LHCN-M2 (cell line): ENCODE data around the gene GNB2. TPM values are rescaled to one million over a fixed set of nuclear protein-coding genes. Genes with fewer than 3 reads are reported as not detected.

Experiments used
- DNase-seq: peaks from one replicate; pipeline ENCODE4 v3.0.0-alpha.2; 2012; ENCODE audit warnings: low read depth
- polyA plus RNA-seq: library from polyadenylated mRNA; unstranded; fragments of >200 nt; gene quantifications from one replicate; pipeline ENCODE4 v1.2.1, GENCODE V29; 2012; ENCODE audit warnings: missing spikeins
- total RNA-seq: library from RNA; depleted of rRNA; stranded (reverse); fragments of >200 nt; gene quantifications from 2 replicates; pipeline ENCODE4 v1.2.3, GENCODE V29; 2014; rRNA removed

The GNB2 gene
- 176 and 205 TPM in 2 replicates for total RNA-seq
- polyA plus RNA-seq, result 549 TPM

DNA sequence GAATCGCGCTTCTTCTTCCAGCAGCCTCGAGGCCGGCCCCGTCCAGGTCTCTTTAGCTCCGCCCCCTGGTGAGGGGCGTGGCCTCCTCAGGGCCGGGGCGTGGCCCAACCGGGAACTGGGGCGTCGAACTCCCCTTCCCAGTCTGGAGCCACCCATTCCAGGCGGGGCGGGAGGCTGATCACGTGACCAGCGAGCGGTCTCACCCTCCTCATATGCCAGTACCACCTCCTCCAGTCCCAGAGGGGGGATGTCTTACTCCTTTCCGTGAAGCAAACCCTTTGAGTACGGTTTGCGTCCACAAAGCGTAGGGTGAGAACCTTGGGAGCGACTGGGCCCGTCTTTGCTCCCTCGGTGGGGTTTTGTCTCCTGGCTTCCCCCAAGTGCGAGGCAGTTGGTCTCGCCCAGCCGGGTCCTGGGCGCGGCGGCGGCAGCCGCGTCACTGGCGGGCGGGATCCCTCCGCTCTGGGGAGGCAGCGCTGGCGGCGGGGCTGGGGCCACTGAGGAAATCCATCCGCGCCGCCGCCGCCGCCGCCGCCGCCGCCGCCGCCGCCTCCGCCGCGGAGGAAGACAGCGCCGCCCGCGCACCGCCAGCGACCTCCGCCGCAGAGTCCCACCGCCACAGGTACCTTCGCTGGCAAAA, at the start of gene GNB2:
TSS of gene GNB2 (plus strand) at position 439 of the 640 bp plus-strand sequence. CDS start 2,526 bp downstream, outside the sequence.
- peak; percentile 99 for DNase-seq

DNA sequence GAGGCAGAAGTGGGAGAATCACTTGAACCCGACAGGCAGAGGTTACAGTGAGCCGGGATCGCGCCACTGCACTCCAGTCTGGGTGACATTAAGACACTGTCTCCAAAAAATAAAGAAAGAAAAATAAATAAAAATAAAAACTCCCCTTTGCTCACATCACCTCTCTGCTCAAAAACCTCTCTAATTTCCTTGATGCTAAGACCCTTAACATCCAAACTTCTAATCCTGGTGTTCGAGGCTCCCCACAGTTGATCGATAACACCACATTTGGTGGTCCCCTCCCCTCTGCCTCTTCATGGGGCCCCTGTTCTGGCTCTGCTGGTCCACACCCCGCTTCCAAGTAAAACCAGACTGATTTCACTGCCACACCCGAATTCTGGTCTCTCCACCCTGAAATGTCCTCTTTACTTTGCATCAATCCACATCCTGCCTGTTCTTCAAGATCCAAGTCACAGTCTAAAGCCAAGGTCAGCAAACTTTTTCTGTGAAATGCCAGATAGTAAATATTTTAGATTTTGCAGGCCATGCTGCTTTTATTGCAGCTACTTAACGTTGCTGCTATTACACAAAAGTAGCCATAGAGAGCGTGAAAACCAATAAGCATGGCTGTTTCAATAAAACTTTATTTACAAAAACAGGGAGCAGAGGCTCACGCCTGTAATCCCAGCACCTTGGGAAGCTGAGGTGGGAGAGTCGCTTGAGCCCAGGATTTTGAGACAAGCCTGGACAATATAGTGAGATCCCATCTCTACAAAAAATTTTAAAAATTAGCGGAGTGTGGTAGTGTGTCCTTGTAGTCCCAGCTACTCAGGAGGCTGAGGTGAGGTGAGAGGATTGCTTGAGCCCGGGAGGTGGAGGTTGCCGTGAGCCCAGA, 49.4 kb upstream of the GNB2 start:
- no peak for DNase-seq

GRCh38 chr7:100626055-100626454, 47.5 kb upstream of the GNB2 start:
- DNase-seq, result no peak

DNA sequence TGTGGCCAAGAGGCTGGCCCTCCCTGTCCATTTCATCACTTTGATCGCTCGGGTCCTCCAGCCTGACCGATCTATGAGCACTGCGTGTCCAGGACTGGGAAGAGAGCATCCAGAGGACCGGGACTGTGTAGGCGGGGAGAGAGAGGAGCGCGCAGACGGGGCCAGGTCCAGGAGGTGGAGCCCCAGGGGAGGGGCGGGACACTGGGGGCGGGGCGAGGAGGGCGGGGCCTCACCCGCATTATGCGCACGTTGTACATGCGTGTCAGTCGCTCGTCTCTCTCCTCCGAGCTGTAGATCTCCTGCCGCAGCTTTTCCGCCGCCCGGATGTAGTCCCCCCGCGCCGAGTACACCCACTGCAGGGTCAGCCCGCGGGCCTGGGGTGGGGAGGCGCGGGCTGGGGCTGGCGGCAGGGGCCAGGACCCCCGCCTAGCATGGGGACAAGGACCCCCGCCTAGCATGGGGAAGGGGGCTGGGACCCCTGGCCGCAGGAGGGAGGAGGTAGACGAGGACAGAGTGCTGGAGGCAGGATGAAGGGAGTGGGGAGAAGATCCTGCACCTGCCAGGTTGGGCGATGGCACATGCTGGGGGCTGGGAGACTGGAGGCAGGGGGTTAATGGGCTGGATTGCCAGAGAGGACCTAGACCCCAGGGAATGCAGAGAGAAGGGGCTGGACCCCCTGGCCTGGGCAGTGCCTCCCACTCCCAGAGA, 46.9 kb upstream of the GNB2 start:
- peak; percentile 36 for DNase-seq

DNA sequence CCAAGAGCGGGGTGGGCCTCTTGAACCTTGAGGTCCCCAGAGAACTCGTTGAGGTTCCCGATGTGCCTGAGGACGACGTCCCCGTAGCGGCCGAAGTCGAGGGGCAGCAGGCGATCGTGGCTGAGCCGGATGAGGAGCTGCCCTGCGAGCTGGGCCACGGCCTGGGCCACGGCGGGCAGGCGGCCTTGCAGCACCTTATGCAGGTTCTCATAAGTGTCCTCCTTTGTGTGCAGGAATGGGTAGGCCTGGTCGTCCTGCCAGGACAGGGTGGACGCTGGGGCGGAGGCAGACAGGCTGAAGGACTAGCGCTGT, 46.3 kb upstream of the GNB2 start:
- no peak for DNase-seq

DNA sequence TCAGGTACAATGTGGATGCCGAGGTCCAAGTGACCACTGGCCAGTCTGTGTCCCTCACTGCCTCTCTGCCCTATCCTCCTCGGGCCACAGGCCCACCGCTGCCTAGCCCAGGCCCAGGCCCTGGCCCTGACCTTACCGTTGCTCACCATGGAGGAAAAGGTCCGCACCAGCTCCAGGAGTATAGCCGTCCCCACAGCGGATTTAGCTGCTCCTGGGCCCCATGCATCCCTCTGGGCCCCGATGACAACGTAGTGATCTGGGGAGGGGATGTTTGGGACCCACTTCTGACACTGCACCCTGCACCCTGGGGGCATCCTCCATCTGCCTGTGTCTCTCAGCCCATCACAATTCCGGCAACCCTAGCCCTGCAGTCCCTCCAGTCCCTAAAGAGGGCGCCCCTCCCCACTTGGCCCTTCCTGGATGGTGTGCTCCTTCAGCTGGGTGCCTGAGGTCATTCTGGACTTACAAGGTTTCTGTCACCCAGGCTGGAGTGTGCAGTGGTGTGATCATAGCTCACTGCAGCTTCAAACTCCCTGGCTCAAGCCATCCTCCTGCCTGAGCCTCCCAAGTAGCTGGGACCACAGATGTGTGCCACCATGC, 44.3 kb upstream of the GNB2 start:
- DNase-seq, result no peak

DNA sequence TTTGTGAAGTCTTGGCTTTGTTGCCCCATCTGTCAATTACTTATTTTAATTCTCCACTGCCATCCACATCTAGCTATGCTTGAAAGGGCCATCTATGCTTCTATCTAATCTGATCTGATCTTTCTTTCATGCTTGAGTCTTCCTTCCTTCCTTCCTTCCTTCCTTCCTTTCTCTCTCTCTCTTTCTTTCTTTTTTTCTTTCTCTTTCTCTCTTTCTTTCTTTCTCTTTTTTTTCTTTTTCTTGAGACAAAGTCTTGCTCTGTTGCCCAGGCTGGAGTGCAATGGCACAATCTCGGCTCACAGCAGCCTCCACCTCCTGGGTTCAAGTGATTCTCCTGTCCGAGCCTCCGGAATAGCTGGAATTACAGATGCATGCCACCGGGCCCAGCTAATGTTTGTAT, 43.5 kb upstream of the GNB2 start:
- no peak for DNase-seq

DNA sequence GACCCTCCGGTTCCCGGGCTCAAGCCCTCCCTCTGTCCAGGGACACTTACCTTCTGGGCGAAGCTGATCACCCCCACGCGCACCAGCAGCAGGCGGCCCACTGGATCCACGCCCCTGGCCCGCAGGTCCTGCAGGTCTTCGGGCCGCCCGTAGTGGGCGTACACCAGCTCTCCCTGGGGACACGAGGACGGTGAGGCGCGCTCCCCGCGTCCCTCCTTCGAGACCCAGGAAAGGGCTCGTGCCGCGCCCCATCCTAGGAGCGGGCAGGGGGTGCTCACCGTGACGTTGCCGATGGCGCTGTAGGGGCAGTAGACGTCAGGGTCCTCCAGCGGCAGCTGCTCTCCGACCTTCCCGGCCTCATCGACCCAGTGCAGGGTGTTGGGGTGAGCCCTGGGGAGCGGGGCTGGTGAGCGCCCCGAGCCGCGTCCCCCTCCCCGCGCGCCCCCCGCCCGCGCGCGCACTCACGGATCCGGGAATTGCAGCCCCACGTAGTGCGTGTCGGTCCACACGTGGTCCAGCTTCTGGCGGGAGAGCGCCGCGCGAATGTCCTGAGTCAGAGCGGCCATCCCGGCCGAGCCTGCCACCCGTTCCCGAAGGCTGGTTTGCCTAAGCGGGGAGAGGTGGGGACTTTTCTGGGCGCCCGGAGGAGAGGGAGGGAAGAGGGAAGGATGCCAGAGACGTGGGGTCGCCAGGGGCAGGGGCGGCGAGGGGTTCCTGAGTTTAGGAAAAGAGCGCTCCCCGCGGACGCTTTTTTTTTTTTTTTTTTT, 40.4 kb upstream of the GNB2 start:
- DNase-seq, result no peak

DNA sequence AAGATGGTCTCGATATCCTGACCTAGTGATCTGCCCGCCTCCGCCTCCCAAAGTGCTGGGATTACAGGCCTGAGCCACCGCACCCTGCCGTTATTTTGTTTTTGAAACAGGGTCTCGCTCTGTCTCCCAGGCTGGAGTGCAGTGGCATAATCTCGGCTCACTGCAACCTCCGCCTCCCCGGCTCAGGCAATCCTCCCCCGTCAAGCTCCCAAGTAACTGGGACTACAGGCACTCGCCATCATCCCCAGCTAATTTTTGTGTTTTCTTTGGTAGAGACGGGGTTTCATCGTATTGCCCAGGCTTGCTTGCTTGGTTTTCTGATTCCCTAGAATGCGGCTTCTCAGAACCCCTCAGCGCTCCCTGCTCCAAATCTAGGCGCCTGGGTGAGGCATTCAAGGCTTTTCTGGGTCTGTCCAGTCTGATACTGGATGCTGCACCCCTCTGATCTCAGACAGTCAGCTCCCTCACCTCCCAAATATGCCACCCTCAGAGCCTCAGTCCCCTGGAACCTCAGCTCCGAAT, 33.5 kb upstream of the GNB2 start:
- no peak for DNase-seq

DNA sequence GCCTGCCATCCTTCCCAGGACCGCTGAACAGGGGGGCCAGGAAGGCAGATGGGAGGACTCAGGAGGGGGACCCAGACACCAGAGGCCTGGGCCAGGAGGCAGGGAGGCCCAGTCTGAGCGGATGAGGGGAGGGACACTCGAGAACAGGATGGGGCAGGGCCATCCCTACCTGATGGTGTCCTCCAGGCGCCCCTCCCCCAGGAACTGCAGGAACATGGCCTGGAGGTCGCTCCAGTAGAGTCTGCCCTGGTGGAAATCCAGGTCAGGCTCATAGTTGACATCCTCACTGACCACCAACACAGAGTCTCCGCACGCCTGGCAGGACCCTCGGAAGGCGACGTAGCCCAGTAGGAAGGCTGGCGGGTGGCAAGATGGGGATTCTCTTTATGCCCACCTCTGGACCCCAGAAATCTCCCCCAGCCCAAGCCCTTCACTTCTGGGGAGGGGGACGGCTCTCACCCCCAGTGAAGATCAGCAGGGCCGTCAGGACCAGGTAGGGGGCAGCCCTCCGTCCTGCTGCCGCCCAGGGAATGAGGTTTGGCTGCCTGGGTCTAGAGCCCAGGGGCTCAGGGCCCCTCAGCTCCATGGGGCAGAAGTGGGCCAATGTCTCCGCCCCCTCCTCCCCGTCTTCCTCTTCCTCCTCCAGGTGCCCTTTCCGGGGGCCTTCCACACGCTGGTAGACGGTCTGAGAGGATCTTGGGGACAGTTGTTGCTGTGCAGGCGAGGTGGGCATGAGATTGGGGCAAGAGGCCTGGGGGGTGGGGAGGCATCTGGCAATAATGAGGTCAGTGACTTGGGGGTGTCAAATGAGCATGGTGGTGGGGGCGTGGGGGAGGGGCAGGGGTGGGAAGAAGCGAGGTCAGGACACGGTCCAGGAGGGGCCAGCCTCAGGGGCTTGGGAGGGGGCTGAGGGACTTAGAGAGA, 32.8 kb upstream of the GNB2 start:
- no peak for DNase-seq

DNA sequence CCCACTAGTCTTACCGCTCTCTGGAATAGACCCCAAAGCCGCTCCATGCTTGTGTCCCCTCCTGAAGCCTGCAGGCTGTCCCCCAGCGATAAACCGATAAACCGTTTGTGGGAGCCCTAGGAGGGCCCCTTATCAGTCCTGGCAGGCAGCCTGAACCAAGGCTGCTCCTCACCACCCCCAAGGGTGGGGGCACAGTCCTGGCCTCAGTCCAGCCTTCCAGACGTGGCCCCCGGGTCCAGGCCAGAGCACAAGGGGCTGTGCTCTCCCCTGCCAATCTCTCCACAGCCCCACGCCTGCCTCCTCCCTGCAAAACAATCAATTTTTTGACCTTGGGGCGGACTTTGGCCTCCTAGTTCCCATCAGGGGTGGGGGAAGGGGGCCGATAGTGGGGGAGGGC, 32.1 kb upstream of the GNB2 start, which contains the start of gene TFR2:
TSS of gene TFR2 (minus strand) at position 90 of the 397 bp plus-strand sequence. CDS start at position 47, 43 bp downstream.
- DNase-seq, result no peak

DNA sequence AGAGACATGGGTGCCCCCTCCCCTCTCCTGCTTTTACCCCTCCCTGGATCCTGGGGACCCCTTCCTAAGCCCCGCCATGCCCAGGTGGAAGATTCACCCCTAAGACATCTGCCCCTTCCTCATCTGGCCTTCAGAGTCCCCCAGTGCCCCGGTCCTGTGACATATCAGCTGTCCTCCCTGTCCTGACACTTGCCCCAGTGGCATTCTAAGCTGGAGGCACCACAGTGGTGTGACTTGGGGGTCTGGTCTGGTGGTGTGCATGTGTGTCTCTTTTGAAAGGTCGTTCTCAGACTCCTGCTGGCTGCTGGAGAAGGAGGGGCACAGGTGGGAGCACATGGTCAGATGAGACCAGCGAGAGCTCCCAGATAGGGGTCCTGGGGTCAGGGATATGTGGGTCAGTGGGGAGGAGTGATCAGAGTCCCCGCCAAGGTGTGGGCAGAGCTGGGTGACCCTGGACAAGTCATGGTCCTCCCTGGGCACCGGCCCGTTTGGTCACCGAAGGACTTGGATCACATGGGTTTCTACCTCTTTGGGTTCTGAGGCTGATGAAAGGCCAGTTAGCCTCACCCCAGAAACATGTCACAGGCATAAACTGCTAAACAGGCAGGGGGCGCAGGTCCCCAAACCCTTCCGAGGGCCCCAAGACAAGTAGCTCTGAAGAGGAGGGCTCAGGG, 31.5 kb upstream of the GNB2 start:
- no peak for DNase-seq

DNA sequence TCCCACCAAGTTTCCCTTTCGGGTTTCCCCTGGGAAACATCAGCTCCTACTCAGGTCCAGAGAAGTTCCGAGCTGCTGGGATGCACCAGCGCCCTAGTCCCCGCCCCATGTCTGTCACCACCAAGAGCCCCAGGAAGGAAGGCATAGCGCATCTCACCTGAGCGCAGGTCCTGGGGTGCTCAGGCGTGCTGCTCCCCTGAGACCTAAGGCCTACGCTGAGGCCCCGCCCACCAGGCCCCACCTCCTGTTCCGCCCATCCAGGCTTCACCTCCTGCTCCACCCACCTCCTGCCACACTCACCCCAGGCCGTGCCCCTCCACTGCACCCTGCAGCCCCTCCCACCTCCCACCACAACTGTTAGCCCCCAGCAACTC, 31.0 kb upstream of the GNB2 start:
- DNase-seq, result no peak

DNA sequence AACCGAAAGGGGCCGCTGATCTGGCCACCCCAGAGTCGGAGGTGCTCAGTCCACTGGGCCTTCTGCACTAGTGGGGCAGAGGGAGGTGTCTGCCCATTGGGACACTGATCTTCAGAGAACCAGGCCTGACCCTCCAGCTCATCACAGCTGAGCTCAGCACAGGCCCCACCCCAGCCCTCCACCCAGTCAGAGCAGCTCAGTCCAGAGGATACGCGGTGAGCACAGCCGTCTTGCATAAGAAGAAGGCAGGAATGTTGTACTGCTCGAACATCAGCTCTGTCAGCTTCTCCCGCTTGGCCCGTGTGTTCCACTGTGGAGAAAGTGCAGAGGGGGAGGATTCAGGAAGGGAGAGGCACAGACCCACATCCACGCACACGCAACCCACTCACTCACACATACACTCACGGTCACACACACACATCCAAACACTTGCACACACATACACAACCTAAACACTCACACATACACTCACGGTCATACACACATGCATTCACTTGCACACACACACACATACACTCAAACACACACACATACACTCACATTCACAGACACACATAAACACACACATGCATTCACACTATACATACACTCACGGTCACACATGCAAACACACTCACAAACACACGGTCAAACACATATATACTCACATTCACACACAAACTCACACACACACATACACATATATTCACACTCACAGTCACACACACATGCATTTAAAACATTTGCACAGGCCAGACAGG, 23.5 kb upstream of the GNB2 start:
- DNase-seq, result no peak

DNA sequence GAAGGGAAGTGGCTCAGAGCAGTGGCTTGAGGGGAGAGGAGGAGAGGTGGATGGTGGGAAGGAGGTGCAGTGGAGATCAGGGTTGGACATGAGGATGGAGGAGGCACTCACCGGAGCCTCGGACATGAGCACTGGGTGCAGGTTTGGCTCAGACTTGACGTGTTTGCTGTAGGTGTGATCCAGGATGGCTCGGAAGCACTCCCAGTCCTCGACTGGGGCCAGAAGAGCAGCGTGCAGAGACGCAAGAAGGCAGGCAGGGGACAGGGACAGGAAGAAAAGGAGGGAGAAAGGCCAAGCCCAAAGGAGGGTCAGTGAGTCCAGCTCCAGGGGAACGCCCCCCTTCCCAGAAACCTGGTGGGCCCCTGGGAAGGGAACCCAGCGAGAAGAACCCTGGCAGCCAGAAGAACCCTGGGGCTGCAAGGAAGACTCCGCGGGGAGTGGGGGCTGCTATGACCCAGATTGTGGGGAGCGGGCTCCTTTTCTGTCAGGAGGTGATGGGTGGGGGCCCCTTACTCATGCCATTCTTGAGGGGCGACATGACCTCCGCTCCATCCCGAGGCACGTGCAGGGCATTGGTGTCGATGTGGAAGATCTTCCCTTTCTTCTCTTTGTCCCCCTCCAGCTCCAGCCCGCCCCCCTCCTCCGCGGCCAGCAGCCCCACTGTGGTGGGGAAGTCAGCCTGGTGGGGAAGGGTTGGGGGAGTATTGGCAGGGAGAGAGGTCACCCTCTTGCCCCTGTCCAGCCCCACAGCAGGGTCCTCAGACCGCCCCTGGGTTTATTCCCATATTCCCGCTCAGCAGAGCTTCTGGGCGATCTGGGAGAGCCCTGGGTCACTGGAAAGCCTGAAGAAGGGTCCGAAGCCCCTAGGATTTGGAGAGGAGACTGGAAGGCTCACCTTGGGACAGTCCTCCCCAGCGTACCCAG, 18.4 kb upstream of the GNB2 start:
- DNase-seq, result no peak

GRCh38 chr7:100655908-100656674, 17.4 kb upstream of the GNB2 start, which contains the start of gene ACTL6B:
Gene ACTL6B (minus strand): TSS chr7:100656448. CDS start chr7:100656354, 94 bp downstream.
- peak; percentile 30 for DNase-seq
